Stimulated activated CD4-positive, alpha-beta T cell treated with anti-CD3 and anti-CD28 coated beads, Interleukin-2, amount 100 ng/mL, for 4 hours (primary cell): ENCODE data around the gene PEAK3.

Experiments
- DNase-seq: peaks from one replicate; pipeline ENCODE4 v3.0.0-alpha.2; 2020; ENCODE audit warnings: low read depth

Gene PEAK3

GRCh38 chr19:2282062-2282861 lies at the start of gene PEAK3:
Gene PEAK3, minus strand, starts transcription at chr19:2282175. Its CDS starts 1,244 bp downstream, at chr19:2280931.
- no peak for DNase-seq

GRCh38 chr19:2330632-2331284 lies 48.8 kb upstream of the PEAK3 start:
- DNase-seq = no peak

- no peak for DNase-seq
Observed at GRCh38 chr19:2330255-2330631, 48.3 kb upstream of the PEAK3 start.

- DNase-seq = no peak
Observed at GRCh38 chr19:2329501-2329916, 47.5 kb upstream of the PEAK3 start.

- DNase-seq = no peak
Observed at GRCh38 chr19:2329149-2329478, 47.1 kb upstream of the PEAK3 start.

- DNase-seq = peak; percentile 90
Observed at GRCh38 chr19:2328401-2329148, 46.6 kb upstream of the PEAK3 start, which contains the start of the genes LSM7 and SPPL2B. Gene LSM7, minus strand, starts transcription at chr19:2328586. Its CDS starts 20 bp downstream, at chr19:2328566. Gene SPPL2B, plus strand, starts transcription at chr19:2328684. Its CDS starts 26 bp downstream, at chr19:2328710.

- peak; percentile 63 for DNase-seq
Observed at GRCh38 chr19:2327773-2328400, 45.9 kb upstream of the PEAK3 start.

GRCh38 chr19:2326699-2327360 lies 44.9 kb upstream of the PEAK3 start:
- DNase-seq = no peak

- no peak for DNase-seq
Observed at GRCh38 chr19:2325281-2326046, 43.5 kb upstream of the PEAK3 start.

- DNase-seq = no peak
Observed at GRCh38 chr19:2324220-2324948, 42.4 kb upstream of the PEAK3 start.

GRCh38 chr19:2323707-2324106 lies 41.7 kb upstream of the PEAK3 start:
- DNase-seq = no peak

- no peak for DNase-seq
Observed at GRCh38 chr19:2321565-2322283, 39.7 kb upstream of the PEAK3 start.

GRCh38 chr19:2320939-2321338 lies 39.0 kb upstream of the PEAK3 start:
- no peak for DNase-seq

GRCh38 chr19:2320049-2320448 lies 38.1 kb upstream of the PEAK3 start:
- DNase-seq = no peak

GRCh38 chr19:2319551-2319950 lies 37.6 kb upstream of the PEAK3 start:
- no peak for DNase-seq

GRCh38 chr19:2318923-2319322 lies 36.9 kb upstream of the PEAK3 start:
- DNase-seq = no peak

- no peak for DNase-seq
Observed at GRCh38 chr19:2317756-2318155, 35.8 kb upstream of the PEAK3 start.

- no peak for DNase-seq
Observed at GRCh38 chr19:2317300-2317699, 35.3 kb upstream of the PEAK3 start.

- DNase-seq = no peak
Observed at GRCh38 chr19:2315818-2316353, 33.9 kb upstream of the PEAK3 start.
